ENCODE results near the gene VEGFA.

VEGFA gene

GRCh38 chr6:43739642-43740091 lies 30.3 kb upstream of the VEGFA start:
- DNase-seq: no peak

GRCh38 chr6:43740321-43740960 lies 29.6 kb upstream of the VEGFA start:
- no peak for DNase-seq

GRCh38 chr6:43740961-43741764 lies 28.8 kb upstream of the VEGFA start:
- no peak for DNase-seq

- no peak for DNase-seq
Measured at GRCh38 chr6:43741829-43742228, 28.2 kb upstream of the VEGFA start.

- no peak for DNase-seq
Measured at GRCh38 chr6:43742285-43742684, 27.7 kb upstream of the VEGFA start.

- DNase-seq: no peak
Measured at GRCh38 chr6:43742931-43743632, 26.9 kb upstream of the VEGFA start.

- no peak for DNase-seq
Measured at GRCh38 chr6:43743682-43744381, 26.2 kb upstream of the VEGFA start.

- DNase-seq: no peak
Measured at GRCh38 chr6:43744491-43744890, 25.5 kb upstream of the VEGFA start.

GRCh38 chr6:43744931-43745727 lies 24.9 kb upstream of the VEGFA start:
- DNase-seq: no peak

- no peak for DNase-seq
Measured at GRCh38 chr6:43746071-43746470, 23.9 kb upstream of the VEGFA start.

GRCh38 chr6:43746613-43747102 lies 23.4 kb upstream of the VEGFA start:
- DNase-seq: no peak

- DNase-seq: no peak
Measured at GRCh38 chr6:43747784-43748183, 22.2 kb upstream of the VEGFA start.

- DNase-seq: no peak
Measured at GRCh38 chr6:43748765-43749164, 21.2 kb upstream of the VEGFA start.

- no peak for DNase-seq
Measured at GRCh38 chr6:43749461-43749860, 20.6 kb upstream of the VEGFA start.

GRCh38 chr6:43750622-43751021 lies 19.4 kb upstream of the VEGFA start:
- no peak for DNase-seq

- no peak for DNase-seq
Measured at GRCh38 chr6:43753570-43754183, 16.3 kb upstream of the VEGFA start.

GRCh38 chr6:43757966-43758616 lies 11.9 kb upstream of the VEGFA start:
- DNase-seq: no peak

GRCh38 chr6:43758617-43759050 lies 11.4 kb upstream of the VEGFA start:
- DNase-seq: no peak

GRCh38 chr6:43759136-43759906 lies 10.7 kb upstream of the VEGFA start:
- DNase-seq: no peak

- no peak for DNase-seq
Measured at GRCh38 chr6:43759907-43760206, 10.2 kb upstream of the VEGFA start.

All from NCI-H510A (cell line).